GM23338 (cell line): Measurements from ENCODE around the gene WDR17. TPM values are rescaled to one million over a fixed set of nuclear protein-coding genes. Genes with fewer than 3 reads are reported as not detected.

Experiments used
- ATAC-seq: fragments of 200-7000 bp; cut with Tn5 transposase; 3 replicates; pipeline ENCODE4 v1.9.1; 2020
- DNase-seq: peaks from one replicate; pipeline ENCODE4 v3.0.0-alpha.2; 2015; ENCODE audit warnings: low spot score
- H2AFZ ChIP-seq: fragments of 200-600 bp; sonication (generic); 2 replicates; pipeline ENCODE4 v1.8.0; 2016; ENCODE audit warnings: antibody characterized with exemption, mild to moderate bottlenecking, moderate library complexity
- H3F3A ChIP-seq: fragments of 200-600 bp; sonication (generic); replicated peaks from 2 replicates; pipeline ENCODE4 v1.8.0; 2017; ENCODE audit warnings: antibody characterized with exemption, mixed run types, low read depth
- H3K27ac ChIP-seq: fragments of 200-600 bp; sonication (generic); 2 replicates; pipeline ENCODE4 v1.6.1; 2016; ENCODE audit warnings: low read depth
- H3K27me3 ChIP-seq: fragments of 200-600 bp; sonication (generic); 2 replicates; pipeline ENCODE4 v1.8.0; 2016; ENCODE audit warnings: mild to moderate bottlenecking, mixed run types, moderate library complexity; ENCODE audit not compliant: insufficient read depth
- H3K36me3 ChIP-seq: fragments of 200-600 bp; sonication (generic); 2 replicates; pipeline ENCODE4 v1.8.0; 2016; ENCODE audit warnings: mild to moderate bottlenecking; ENCODE audit not compliant: insufficient read depth
- H3K4me1 ChIP-seq: fragments of 200-600 bp; sonication (generic); 2 replicates; pipeline ENCODE4 v1.8.0; 2016; ENCODE audit warnings: mild to moderate bottlenecking, moderate library complexity; ENCODE audit not compliant: insufficient read depth
- H3K4me2 ChIP-seq: fragments of 200-600 bp; sonication (generic); 2 replicates; pipeline ENCODE4 v1.7.1; 2017; ENCODE audit warnings: mixed run types
- H3K4me3 ChIP-seq: fragments of 200-600 bp; sonication (generic); 2 replicates; pipeline ENCODE4 v1.6.1; 2016; ENCODE audit warnings: mixed run types
- H3K79me2 ChIP-seq: fragments of 200-600 bp; sonication (generic); replicated peaks from 2 replicates; pipeline ENCODE4 v1.8.0; 2017; ENCODE audit warnings: mild to moderate bottlenecking; ENCODE audit not compliant: insufficient read depth
- H3K9me2 ChIP-seq: fragments of 200-600 bp; sonication (generic); 2 replicates; pipeline ENCODE4 v1.8.0; 2017; ENCODE audit not compliant: insufficient read depth
- H4K20me1 ChIP-seq: fragments of 200-600 bp; sonication (generic); replicated peaks from 2 replicates; pipeline ENCODE4 v1.8.0; 2017; ENCODE audit warnings: mild to moderate bottlenecking; ENCODE audit not compliant: insufficient read depth
- H3K27ac Mint-ChIP-seq: 2 replicates; pipeline ENCODE4 v1.8.0; 2020; ENCODE audit warnings: inconsistent platforms, mild to moderate bottlenecking, moderate library complexity, mixed read lengths
- H3K27me3 Mint-ChIP-seq: 3 replicates; pipeline ENCODE4 v1.8.0; 2022; ENCODE audit warnings: low read depth, mild to moderate bottlenecking, moderate library complexity, mixed read lengths, inconsistent platforms; ENCODE audit not compliant: insufficient read depth, poor library complexity
- H3K36me3 Mint-ChIP-seq: 3 replicates; pipeline ENCODE4 v1.8.0; 2021; ENCODE audit warnings: low read depth, mild to moderate bottlenecking, inconsistent platforms, moderate library complexity, mixed read lengths
- H3K4me1 Mint-ChIP-seq: 3 replicates; pipeline ENCODE4 v1.8.0; 2020; ENCODE audit warnings: mild to moderate bottlenecking, inconsistent platforms, mixed read lengths
- H3K4me3 Mint-ChIP-seq: 3 replicates; pipeline ENCODE4 v1.8.0; 2021; ENCODE audit warnings: moderate library complexity, mild to moderate bottlenecking, inconsistent platforms, mixed read lengths
- H3K9me3 Mint-ChIP-seq: 3 replicates; pipeline ENCODE4 v1.8.0; 2020; ENCODE audit warnings: moderate library complexity, mild to moderate bottlenecking, inconsistent platforms, mixed read lengths
- CREB1 ChIP-seq: fragments of 250-450 bp; sonication (Bioruptor Pico); IDR thresholded peaks from 2 replicates; pipeline ENCODE4 v1.5.0; 2020; ENCODE audit warnings: low read depth, mild to moderate bottlenecking, moderate library complexity
- EZH2 ChIP-seq: fragments of 200-600 bp; sonication (generic); IDR thresholded peaks from one replicate; pipeline ENCODE4 v1.8.0; 2017; ENCODE audit warnings: antibody characterized with exemption, mild to moderate bottlenecking, low read depth; ENCODE audit not compliant: unreplicated experiment
- NANOG ChIP-seq: IDR thresholded peaks from 2 replicates; pipeline ENCODE4 v1.6.1; 2016; ENCODE audit warnings: antibody characterized with exemption, borderline replicate concordance
- POLR2AphosphoS5 ChIP-seq: IDR thresholded peaks from 2 replicates; pipeline ENCODE4 v1.6.1; 2016; ENCODE audit warnings: antibody characterized with exemption, low read depth
- ZNF114 ChIP-seq: fragments of 250-450 bp; sonication (Bioruptor Pico); IDR thresholded peaks from 2 replicates; pipeline ENCODE4 v1.5.0; 2020; ENCODE audit warnings: mild to moderate bottlenecking, moderate library complexity
- ZNF331 ChIP-seq: fragments of 250-450 bp; sonication (Bioruptor Pico); IDR thresholded peaks from 2 replicates; pipeline ENCODE4 v1.5.0; 2020; ENCODE audit warnings: low read depth, mild to moderate bottlenecking, moderate library complexity
- polyA plus RNA-seq: library from polyadenylated mRNA; unstranded; fragments of >200 nt; fragmentation: Nextera tagmentation; extraction: Ambion mirVana; gene quantifications from 2 replicates; pipeline ENCODE4 v1.2.1, GENCODE V29; 2016
- total RNA-seq: library from RNA; depleted of rRNA; stranded (reverse); fragments of >200 nt; shearing (Covaris generic); gene quantifications from 2 replicates; pipeline ENCODE4 v1.2.3, GENCODE V29; 2014
- TF ChIP-seq, protein P1 (sequence below): IDR thresholded peaks from 2 replicates; pipeline ENCODE4 v1.6.1; 2016; ENCODE audit warnings: antibody characterized with exemption
- TF ChIP-seq, protein P2 (sequence below): fragments of 250-450 bp; sonication (Bioruptor Pico); IDR thresholded peaks from 2 replicates; pipeline ENCODE4 v1.5.0; 2020; ENCODE audit warnings: mild to moderate bottlenecking, moderate library complexity
- TF ChIP-seq, protein P3 (sequence below): IDR thresholded peaks from one replicate; pipeline ENCODE4 v1.6.1; 2018; ENCODE audit warnings: antibody characterized with exemption; ENCODE audit not compliant: unreplicated experiment
- TF ChIP-seq, protein P4 (sequence below), 2 experiments: fragments of 200-600 bp in 1 of 2; sonication (generic) in 1 of 2; conservative IDR thresholded peaks; 2 replicates each; pipeline versions ENCODE4 v1.5.1 to v1.6.1; 2016 to 2017; ENCODE audit warnings: antibody characterized with exemption in 2 of 2, low read depth in 2 of 2, mild to moderate bottlenecking in 2 of 2, moderate library complexity in 1 of 2

The WDR17 gene
- total and polyA plus RNA-seq, 2 experiments from 2014 or later: 1.9 to 4.3 TPM

DNA sequence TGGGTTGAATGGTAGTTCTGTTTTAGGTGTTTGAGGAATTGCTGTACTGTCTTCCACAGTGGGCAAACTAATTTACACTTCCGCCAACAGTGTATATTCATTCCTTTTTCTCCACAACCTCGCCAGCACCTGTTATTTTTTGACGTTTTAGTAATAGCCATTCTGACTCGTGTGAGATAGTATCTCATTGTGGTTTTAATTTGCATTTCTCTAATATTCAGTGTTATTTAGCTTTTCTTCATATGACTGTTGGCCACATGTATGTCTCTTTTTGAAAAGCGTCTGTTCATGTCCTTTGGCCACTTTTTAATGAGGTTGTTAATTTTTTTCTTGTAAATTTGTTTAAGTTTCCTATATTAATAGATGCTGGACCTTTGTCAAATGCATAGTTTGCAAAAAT lies 26.9 kb upstream of the WDR17 start:
- Histone ChIP-seq H3K9me2 (no peaks in the 10 kb centered on the region; the same call in 1 of the 2 replicates), H3K27ac (no peak overlapping the region), H2AFZ (no peak overlapping the region), H3K79me2 (no peaks in the 10 kb centered on the region), H3K36me3 (no peaks in the 10 kb centered on the region), H3K4me2 (no peak overlapping the region), H3F3A (no peaks in the 10 kb centered on the region), H3K27me3 (no peaks in the 10 kb centered on the region), H4K20me1 (no peaks in the 10 kb centered on the region), H3K4me3 (no peak overlapping the region), H3K4me1 (no peaks in the 10 kb centered on the region)
- TF ChIP-seq POLR2AphosphoS5 (no peak), ZNF331 (CRISPR knock-in tag) (no peak), ZNF114 (CRISPR knock-in tag) (no peak), EZH2 (no peak), NANOG (no peak)
- no peaks in the 10 kb centered on the region for H3K36me3 Mint-ChIP-seq
- no peak for DNase-seq
- no peaks in the 10 kb centered on the region for H3K4me1 Mint-ChIP-seq
- H3K4me3 Mint-ChIP-seq: no peak overlapping the region
- H3K27me3 Mint-ChIP-seq: no peaks in the 10 kb centered on the region
- no peak for ATAC-seq
- no peak overlapping the region for H3K27ac Mint-ChIP-seq
- peaks cover 10% of the 10 kb centered on the region; the same call in 2 of the 3 replicates for H3K9me3 Mint-ChIP-seq

DNA sequence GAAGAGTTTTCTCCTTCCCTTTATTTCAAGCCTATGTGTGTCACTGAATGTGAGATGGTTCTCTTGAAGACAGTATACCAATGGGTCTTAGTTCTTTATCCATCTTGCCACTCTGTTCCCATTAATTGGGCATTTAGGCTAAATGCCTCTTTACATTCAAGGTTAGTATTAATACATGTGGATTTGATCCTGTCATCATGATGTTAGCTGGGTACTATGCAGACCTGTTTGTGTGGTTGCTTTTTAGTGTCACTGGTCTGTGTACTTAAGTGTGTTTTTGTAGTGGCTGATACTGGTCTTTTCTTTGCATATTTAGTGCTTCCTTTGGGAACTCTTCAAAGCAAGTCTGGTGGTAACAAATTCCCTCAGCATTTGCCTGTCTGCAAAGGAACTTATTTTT lies 23.4 kb upstream of the WDR17 start:
- no peaks in the 10 kb centered on the region for H3K36me3 ChIP-seq
- TF ChIP-seq, protein P1, sequence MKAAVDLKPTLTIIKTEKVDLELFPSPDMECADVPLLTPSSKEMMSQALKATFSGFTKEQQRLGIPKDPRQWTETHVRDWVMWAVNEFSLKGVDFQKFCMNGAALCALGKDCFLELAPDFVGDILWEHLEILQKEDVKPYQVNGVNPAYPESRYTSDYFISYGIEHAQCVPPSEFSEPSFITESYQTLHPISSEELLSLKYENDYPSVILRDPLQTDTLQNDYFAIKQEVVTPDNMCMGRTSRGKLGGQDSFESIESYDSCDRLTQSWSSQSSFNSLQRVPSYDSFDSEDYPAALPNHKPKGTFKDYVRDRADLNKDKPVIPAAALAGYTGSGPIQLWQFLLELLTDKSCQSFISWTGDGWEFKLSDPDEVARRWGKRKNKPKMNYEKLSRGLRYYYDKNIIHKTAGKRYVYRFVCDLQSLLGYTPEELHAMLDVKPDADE: no peak
- TF ChIP-seq, protein P2, sequence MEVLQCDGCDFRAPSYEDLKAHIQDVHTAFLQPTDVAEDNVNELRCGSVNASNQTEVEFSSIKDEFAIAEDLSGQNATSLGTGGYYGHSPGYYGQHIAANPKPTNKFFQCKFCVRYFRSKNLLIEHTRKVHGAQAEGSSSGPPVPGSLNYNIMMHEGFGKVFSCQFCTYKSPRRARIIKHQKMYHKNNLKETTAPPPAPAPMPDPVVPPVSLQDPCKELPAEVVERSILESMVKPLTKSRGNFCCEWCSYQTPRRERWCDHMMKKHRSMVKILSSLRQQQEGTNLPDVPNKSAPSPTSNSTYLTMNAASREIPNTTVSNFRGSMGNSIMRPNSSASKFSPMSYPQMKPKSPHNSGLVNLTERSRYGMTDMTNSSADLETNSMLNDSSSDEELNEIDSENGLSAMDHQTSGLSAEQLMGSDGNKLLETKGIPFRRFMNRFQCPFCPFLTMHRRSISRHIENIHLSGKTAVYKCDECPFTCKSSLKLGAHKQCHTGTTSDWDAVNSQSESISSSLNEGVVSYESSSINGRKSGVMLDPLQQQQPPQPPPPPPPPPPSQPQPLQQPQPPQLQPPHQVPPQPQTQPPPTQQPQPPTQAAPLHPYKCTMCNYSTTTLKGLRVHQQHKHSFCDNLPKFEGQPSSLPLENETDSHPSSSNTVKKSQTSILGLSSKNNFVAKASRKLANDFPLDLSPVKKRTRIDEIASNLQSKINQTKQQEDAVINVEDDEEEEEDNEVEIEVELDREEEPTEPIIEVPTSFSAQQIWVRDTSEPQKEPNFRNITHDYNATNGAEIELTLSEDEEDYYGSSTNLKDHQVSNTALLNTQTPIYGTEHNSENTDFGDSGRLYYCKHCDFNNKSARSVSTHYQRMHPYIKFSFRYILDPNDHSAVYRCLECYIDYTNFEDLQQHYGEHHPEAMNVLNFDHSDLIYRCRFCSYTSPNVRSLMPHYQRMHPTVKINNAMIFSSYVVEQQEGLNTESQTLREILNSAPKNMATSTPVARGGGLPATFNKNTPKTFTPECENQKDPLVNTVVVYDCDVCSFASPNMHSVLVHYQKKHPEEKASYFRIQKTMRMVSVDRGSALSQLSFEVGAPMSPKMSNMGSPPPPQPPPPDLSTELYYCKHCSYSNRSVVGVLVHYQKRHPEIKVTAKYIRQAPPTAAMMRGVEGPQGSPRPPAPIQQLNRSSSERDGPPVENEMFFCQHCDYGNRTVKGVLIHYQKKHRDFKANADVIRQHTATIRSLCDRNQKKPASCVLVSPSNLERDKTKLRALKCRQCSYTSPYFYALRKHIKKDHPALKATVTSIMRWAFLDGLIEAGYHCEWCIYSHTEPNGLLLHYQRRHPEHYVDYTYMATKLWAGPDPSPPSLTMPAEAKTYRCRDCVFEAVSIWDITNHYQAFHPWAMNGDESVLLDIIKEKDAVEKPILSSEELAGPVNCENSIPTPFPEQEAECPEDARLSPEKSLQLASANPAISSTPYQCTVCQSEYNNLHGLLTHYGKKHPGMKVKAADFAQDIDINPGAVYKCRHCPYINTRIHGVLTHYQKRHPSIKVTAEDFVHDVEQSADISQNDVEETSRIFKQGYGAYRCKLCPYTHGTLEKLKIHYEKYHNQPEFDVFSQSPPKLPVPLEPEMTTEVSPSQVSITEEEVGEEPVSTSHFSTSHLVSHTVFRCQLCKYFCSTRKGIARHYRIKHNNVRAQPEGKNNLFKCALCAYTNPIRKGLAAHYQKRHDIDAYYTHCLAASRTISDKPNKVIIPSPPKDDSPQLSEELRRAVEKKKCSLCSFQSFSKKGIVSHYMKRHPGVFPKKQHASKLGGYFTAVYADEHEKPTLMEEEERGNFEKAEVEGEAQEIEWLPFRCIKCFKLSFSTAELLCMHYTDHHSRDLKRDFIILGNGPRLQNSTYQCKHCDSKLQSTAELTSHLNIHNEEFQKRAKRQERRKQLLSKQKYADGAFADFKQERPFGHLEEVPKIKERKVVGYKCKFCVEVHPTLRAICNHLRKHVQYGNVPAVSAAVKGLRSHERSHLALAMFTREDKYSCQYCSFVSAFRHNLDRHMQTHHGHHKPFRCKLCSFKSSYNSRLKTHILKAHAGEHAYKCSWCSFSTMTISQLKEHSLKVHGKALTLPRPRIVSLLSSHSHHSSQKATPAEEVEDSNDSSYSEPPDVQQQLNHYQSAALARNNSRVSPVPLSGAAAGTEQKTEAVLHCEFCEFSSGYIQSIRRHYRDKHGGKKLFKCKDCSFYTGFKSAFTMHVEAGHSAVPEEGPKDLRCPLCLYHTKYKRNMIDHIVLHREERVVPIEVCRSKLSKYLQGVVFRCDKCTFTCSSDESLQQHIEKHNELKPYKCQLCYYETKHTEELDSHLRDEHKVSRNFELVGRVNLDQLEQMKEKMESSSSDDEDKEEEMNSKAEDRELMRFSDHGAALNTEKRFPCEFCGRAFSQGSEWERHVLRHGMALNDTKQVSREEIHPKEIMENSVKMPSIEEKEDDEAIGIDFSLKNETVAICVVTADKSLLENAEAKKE (CRISPR knock-in tag): no peak
- TF ChIP-seq ZNF331 (CRISPR knock-in tag) (no peak), EZH2 (no peak), CREB1 (CRISPR knock-in tag) (no peak)
- TF ChIP-seq, protein P3, sequence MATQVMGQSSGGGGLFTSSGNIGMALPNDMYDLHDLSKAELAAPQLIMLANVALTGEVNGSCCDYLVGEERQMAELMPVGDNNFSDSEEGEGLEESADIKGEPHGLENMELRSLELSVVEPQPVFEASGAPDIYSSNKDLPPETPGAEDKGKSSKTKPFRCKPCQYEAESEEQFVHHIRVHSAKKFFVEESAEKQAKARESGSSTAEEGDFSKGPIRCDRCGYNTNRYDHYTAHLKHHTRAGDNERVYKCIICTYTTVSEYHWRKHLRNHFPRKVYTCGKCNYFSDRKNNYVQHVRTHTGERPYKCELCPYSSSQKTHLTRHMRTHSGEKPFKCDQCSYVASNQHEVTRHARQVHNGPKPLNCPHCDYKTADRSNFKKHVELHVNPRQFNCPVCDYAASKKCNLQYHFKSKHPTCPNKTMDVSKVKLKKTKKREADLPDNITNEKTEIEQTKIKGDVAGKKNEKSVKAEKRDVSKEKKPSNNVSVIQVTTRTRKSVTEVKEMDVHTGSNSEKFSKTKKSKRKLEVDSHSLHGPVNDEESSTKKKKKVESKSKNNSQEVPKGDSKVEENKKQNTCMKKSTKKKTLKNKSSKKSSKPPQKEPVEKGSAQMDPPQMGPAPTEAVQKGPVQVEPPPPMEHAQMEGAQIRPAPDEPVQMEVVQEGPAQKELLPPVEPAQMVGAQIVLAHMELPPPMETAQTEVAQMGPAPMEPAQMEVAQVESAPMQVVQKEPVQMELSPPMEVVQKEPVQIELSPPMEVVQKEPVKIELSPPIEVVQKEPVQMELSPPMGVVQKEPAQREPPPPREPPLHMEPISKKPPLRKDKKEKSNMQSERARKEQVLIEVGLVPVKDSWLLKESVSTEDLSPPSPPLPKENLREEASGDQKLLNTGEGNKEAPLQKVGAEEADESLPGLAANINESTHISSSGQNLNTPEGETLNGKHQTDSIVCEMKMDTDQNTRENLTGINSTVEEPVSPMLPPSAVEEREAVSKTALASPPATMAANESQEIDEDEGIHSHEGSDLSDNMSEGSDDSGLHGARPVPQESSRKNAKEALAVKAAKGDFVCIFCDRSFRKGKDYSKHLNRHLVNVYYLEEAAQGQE: no peak
- TF ChIP-seq, protein P4, sequence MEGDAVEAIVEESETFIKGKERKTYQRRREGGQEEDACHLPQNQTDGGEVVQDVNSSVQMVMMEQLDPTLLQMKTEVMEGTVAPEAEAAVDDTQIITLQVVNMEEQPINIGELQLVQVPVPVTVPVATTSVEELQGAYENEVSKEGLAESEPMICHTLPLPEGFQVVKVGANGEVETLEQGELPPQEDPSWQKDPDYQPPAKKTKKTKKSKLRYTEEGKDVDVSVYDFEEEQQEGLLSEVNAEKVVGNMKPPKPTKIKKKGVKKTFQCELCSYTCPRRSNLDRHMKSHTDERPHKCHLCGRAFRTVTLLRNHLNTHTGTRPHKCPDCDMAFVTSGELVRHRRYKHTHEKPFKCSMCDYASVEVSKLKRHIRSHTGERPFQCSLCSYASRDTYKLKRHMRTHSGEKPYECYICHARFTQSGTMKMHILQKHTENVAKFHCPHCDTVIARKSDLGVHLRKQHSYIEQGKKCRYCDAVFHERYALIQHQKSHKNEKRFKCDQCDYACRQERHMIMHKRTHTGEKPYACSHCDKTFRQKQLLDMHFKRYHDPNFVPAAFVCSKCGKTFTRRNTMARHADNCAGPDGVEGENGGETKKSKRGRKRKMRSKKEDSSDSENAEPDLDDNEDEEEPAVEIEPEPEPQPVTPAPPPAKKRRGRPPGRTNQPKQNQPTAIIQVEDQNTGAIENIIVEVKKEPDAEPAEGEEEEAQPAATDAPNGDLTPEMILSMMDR (conservative IDR thresholded peaks at IDR 0.05; ENCODE audit: low read depth in 2 of 2): no peak

More for the DNA sequence above, 23.4 kb upstream of the WDR17 start:
- no peak for ATAC-seq
- Mint-ChIP-seq H3K27ac (no peak overlapping the region), H3K9me3 (peaks cover 10% of the 10 kb centered on the region; the same call in 2 of the 3 replicates), H3K36me3 (no peaks in the 10 kb centered on the region), H3K4me1 (no peaks in the 10 kb centered on the region), H3K4me3 (no peak overlapping the region), H3K27me3 (no peaks in the 10 kb centered on the region)
- Histone ChIP-seq H3F3A (no peaks in the 10 kb centered on the region), H3K27me3 (no peaks in the 10 kb centered on the region), H2AFZ (no peak overlapping the region), H3K9me2 (peaks cover 4% of the 10 kb centered on the region; the same call in 1 of the 2 replicates), H3K4me1 (no peaks in the 10 kb centered on the region), H4K20me1 (no peaks in the 10 kb centered on the region), H3K4me2 (no peak overlapping the region), H3K27ac (no peak overlapping the region), H3K79me2 (no peaks in the 10 kb centered on the region), H3K4me3 (no peak overlapping the region)
- DNase-seq: no peak
